Transverse colon (tissue), 4 donors: ENCODE data around the gene SYT2. TPM values are rescaled to one million over a fixed set of nuclear protein-coding genes. Genes with fewer than 3 reads are reported as not detected.
A peak's percentile ranks its signal among the peaks of the same experiment; 100 is the strongest.

Experiments used
- DNase-seq: peaks from one replicate; pipeline ENCODE4 v3.0.0-alpha.2; 2019
- H3K27ac ChIP-seq, 4 donors: fragments of 200-600 bp; sonication (generic); 2 replicates each; pipeline ENCODE4 v1.5.1; 2016 to 2018; ENCODE audit warnings: inconsistent platforms in 4 of 4
- H3K27me3 ChIP-seq: fragments of 200-600 bp; sonication (generic); 2 replicates; pipeline ENCODE4 v1.5.1; 2017; ENCODE audit warnings: inconsistent platforms
- H3K36me3 ChIP-seq, 4 donors: fragments of 200-600 bp; sonication (generic); 2 replicates each; pipeline ENCODE4 v1.5.1; 2017 to 2019; ENCODE audit warnings: inconsistent platforms in 4 of 4
- H3K4me1 ChIP-seq, 4 donors: fragments of 200-600 bp; sonication (generic); 2 replicates each; pipeline ENCODE4 v1.5.1; 2017 to 2020; ENCODE audit warnings: inconsistent platforms in 4 of 4
- H3K4me3 ChIP-seq, 4 donors: fragments of 200-600 bp; sonication (generic); 1 replicate in 1 of 4; 2 replicates in 3 of 4; pipeline versions ENCODE4 v1.5.1 to v1.6.1; 2017 to 2019; ENCODE audit warnings: inconsistent platforms in 4 of 4
- H3K9me3 ChIP-seq, 2 donors: fragments of 200-600 bp; sonication (generic); 2 replicates each; pipeline ENCODE4 v1.5.1; 2017 to 2019; ENCODE audit warnings: inconsistent platforms in 2 of 2
- EP300 ChIP-seq: sonication (generic); formaldehyde crosslinking; IDR thresholded peaks from one replicate; pipeline ENCODE4 v1.6.1; 2017; ENCODE audit warnings: antibody characterized with exemption, low read depth
- POLR2A ChIP-seq: fragments of 450-650 bp; IDR thresholded peaks from one replicate; pipeline ENCODE4 v1.6.1; 2016; ENCODE audit warnings: antibody characterized with exemption, mild to moderate bottlenecking, moderate library complexity
- POLR2AphosphoS5 ChIP-seq, 3 donors: sonication (generic); formaldehyde crosslinking; IDR thresholded peaks; one replicate each; pipeline ENCODE4 v1.6.1; 2016; ENCODE audit warnings: antibody characterized with exemption in 3 of 3
- WGBS, 2 donors: methylation state at CpG; one replicate each; pipeline ENCODE4 v1.1.5; 2018; ENCODE audit warnings: low coverage in 1 of 2; 5-methylcytosine and 5-hydroxymethylcytosine counted together
- in situ Hi-C, 4 donors: fragments of 200-750 bp; cut with MboI; loops; one replicate each; pipeline versions ENCODE4 v1.15.0 to v1.15.1; 2017; ENCODE audit warnings: low sequenced_read_pairs in 3 of 4, low pct_ligation_motif_present in 1 of 4, low pct_unique_long_range_greater_than_20kb in 1 of 4
- intact Hi-C: fragments of 100-400 bp; cut with DNase I; formaldehyde crosslinking; loops from one replicate; pipeline ENCODE4 v1.15.1; 2023; ENCODE audit warnings: low total_unique reads
- total RNA-seq, 4 donors: library from RNA; depleted of rRNA; stranded (reverse); fragments of >200 nt; gene quantifications; one replicate each; pipeline ENCODE4 v1.1.0, GENCODE V29; 2016
- TF ChIP-seq, protein P1 (sequence below), 5 experiments: fragments of 200-600 bp in 3 of 5; fragments of 450-650 bp in 2 of 5; sonication (generic) in 3 of 5; IDR thresholded peaks; 1 replicate in 2 of 5; 2 replicates in 3 of 5; pipeline ENCODE4 v1.5.1; 2016 to 2017; ENCODE audit warnings: antibody characterized with exemption in 5 of 5, inconsistent platforms in 3 of 5, mild to moderate bottlenecking in 2 of 5, moderate library complexity in 1 of 5

Gene SYT2
- total RNA-seq, 4 donors from 2014 or later, result 0.16 to 0.40 TPM; not detected in 2

DNA sequence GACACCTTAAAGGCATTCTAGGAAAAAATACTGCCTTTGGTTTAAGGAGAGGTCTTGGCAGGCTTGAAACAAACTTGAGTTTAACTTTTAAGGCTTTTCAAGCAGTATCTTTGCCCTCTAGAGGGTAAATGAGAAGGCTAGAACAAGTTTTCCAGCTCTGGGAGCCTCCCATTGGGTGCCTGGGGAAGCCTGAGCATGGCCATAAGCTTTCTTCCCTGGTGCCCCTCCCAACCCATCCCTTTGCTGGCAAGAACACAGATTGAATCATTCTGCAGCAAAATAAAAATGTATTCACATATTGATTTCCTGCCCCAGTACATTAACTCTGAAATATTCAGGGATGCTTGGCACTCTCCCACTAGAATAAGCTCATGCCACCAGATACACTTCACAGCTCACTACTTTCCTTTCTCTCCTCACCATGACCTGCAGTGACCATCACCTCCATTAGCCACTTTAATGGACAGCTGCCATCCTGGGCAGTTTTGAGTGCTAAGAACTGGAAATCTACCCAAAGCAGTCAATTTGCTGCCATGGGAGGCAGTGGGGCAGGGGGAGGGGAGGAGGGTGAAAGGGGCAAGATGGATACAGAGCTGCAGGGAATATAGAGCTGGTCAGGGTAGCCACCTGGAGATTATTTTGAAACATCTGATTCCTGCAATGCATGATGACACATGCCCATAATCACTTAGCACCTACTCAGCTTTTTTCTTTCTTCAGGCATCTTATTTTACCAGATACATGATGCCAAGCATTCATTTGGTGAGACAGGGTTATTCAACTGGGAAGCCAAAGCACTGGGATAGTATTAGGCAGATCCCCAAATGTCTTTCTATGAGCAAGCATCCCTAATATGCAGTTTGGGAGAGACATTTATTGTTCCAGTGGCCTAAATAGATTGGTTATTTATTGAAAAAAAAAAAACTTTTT is 140.6 kb downstream of the SYT2 start:
- Histone ChIP-seq H3K9me3 (no peaks in the 10 kb centered on the region), H3K27me3 (no peaks in the 10 kb centered on the region), H3K27ac (peak overlapping the region; percentile 25 to 88 (median 71)), H3K36me3 (peaks cover 0 to 16% (median 3%) of the 10 kb centered on the region in 4 donors), H3K4me3 (no peak overlapping the region), H3K4me1 (peaks cover 16 to 43% (median 23%) of the 10 kb centered on the region in 4 donors)
- no peak for DNase-seq
- TF ChIP-seq POLR2AphosphoS5 (IDR thresholded peaks at IDR 0.05) (no peak), EP300 (no peak), POLR2A (no peak)
- TF ChIP-seq, protein P1, sequence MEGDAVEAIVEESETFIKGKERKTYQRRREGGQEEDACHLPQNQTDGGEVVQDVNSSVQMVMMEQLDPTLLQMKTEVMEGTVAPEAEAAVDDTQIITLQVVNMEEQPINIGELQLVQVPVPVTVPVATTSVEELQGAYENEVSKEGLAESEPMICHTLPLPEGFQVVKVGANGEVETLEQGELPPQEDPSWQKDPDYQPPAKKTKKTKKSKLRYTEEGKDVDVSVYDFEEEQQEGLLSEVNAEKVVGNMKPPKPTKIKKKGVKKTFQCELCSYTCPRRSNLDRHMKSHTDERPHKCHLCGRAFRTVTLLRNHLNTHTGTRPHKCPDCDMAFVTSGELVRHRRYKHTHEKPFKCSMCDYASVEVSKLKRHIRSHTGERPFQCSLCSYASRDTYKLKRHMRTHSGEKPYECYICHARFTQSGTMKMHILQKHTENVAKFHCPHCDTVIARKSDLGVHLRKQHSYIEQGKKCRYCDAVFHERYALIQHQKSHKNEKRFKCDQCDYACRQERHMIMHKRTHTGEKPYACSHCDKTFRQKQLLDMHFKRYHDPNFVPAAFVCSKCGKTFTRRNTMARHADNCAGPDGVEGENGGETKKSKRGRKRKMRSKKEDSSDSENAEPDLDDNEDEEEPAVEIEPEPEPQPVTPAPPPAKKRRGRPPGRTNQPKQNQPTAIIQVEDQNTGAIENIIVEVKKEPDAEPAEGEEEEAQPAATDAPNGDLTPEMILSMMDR (IDR thresholded peaks at IDR 0.05), result no peak
- in situ Hi-C loops (no loop called here), intact Hi-C loops (no loop called here)

DNA sequence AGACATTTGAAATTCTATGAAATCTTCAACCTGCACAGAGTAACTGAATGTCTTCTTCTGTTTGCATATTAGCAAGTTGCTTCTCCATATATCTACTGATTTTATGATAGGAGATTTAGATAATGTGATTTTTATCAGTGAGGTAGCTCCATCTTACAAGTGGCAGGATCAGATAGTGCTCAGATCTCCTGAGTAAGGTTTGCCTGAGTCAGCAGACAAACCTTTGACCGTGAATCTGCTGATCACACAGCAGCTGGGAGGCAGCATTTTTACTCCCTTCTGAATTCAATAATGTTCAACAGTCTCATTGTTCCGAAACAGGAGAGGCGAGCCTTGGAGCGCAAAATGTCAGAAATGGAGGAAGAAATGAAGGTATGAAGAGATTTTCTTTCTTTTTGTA is 141.4 kb downstream of the SYT2 start:
- WGBS, 2 donors, result 87 to 93% methylated on average over 3 to 4 of the region's 4 CpGs
- H3K27me3 ChIP-seq, result no peaks in the 10 kb centered on the region
- peak overlapping the region; percentile 25 to 88 (median 71) for H3K27ac ChIP-seq
- in situ Hi-C loops (no loop called here), intact Hi-C loops (no loop called here)
- DNase-seq, result no peak
- no peaks in the 10 kb centered on the region for H3K9me3 ChIP-seq
- H3K4me1 ChIP-seq, result peaks cover 16 to 48% (median 23%) of the 10 kb centered on the region in 4 donors
- peaks cover 0 to 24% (median 5%) of the 10 kb centered on the region in 4 donors for H3K36me3 ChIP-seq
- TF ChIP-seq POLR2AphosphoS5 (IDR thresholded peaks at IDR 0.05) (no peak), EP300 (no peak), POLR2A (no peak)
- TF ChIP-seq, protein P1 (IDR thresholded peaks at IDR 0.05), result no peak
- no peak overlapping the region for H3K4me3 ChIP-seq

DNA sequence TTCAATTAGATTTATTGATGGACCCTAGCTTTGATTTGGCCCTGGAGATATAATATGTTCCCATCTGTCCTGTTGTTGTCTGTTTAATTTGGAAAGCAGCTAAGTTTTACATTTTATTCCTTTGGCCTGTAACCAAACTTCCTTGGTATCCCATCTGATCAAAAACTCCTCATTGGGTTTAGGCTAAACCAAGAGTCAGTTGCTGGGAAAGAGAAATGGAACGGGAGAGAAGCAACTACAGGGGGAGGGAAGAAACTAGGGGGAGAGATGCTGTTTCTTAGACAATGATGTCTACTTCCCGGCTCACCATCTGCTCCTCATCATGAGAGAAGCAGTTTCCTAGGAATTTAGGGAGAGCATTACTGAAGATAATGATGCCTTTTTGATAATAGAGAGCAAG is 141.8 kb downstream of the SYT2 start:
- Histone ChIP-seq H3K4me1 (peaks cover 16 to 50% (median 23%) of the 10 kb centered on the region in 4 donors), H3K27ac (peak overlapping the region; percentile 25 to 88 (median 71)), H3K27me3 (no peaks in the 10 kb centered on the region), H3K9me3 (no peaks in the 10 kb centered on the region), H3K36me3 (peaks cover 0 to 28% (median 5%) of the 10 kb centered on the region in 4 donors), H3K4me3 (no peak overlapping the region)
- no peak for DNase-seq
- in situ Hi-C loops, result no loop called here
- 37 to 69% methylated on average over 2 of the region's 2 CpGs for WGBS, 2 donors
- intact Hi-C loops, result no loop called here
- TF ChIP-seq POLR2A (no peak), POLR2AphosphoS5 (IDR thresholded peaks at IDR 0.05) (no peak), EP300 (no peak)
- TF ChIP-seq, protein P1 (IDR thresholded peaks at IDR 0.05), result no peak

DNA sequence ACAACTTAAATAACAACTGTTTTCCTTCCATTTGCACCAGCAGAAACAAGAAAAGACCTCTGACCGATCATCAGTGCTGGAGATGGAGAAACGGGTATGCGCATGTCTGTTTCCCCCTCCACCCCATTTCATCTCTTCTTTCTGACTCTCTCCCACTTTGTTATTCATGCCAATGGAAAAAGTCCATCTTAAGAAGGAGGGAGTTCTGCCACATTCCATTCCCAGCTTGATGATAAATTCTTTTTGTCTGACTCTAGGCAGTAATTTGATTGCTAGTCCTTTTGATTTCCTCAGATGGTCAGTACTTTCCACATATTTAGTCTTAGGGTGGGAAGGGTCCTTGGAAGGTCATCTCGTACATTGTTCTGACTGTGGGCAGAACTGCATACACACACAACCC is 142.5 kb downstream of the SYT2 start:
- Histone ChIP-seq H3K36me3 (peaks cover 0 to 24% (median 5%) of the 10 kb centered on the region in 4 donors), H3K4me1 (peaks cover 16 to 50% (median 24%) of the 10 kb centered on the region in 4 donors), H3K4me3 (no peak overlapping the region), H3K27me3 (no peaks in the 10 kb centered on the region), H3K27ac (peak overlapping the region; percentile 25 to 88 (median 71)), H3K9me3 (no peaks in the 10 kb centered on the region)
- in situ Hi-C loops (no loop called here), intact Hi-C loops (no loop called here)
- WGBS, 2 donors, result 57 to 68% methylated on average over 4 of the region's 4 CpGs
- no peak for DNase-seq
- TF ChIP-seq EP300, result no peak
- no peak for TF ChIP-seq POLR2AphosphoS5 (IDR thresholded peaks at IDR 0.05)
- TF ChIP-seq, protein P1 (IDR thresholded peaks at IDR 0.05), result no peak
- no peak for TF ChIP-seq POLR2A
